Uterus (tissue), 2 donors: Measurements from ENCODE around the gene UQCC2.

Experiments used
- POLR2A ChIP-seq, 2 donors: fragments of 450-650 bp; IDR thresholded peaks; one replicate each; pipeline ENCODE4 v1.6.1; 2016; ENCODE audit warnings: antibody characterized with exemption in 2 of 2, mild to moderate bottlenecking in 1 of 2, moderate library complexity in 1 of 2
- TF ChIP-seq, protein P1 (sequence below), 4 experiments: fragments of 200-600 bp in 2 of 4; fragments of 450-650 bp in 2 of 4; sonication (generic) in 2 of 4; IDR thresholded peaks; one replicate each; pipeline ENCODE4 v1.5.1; 2016 to 2019; ENCODE audit warnings: antibody characterized with exemption in 4 of 4, mild to moderate bottlenecking in 2 of 4, moderate library complexity in 1 of 4

DNA sequence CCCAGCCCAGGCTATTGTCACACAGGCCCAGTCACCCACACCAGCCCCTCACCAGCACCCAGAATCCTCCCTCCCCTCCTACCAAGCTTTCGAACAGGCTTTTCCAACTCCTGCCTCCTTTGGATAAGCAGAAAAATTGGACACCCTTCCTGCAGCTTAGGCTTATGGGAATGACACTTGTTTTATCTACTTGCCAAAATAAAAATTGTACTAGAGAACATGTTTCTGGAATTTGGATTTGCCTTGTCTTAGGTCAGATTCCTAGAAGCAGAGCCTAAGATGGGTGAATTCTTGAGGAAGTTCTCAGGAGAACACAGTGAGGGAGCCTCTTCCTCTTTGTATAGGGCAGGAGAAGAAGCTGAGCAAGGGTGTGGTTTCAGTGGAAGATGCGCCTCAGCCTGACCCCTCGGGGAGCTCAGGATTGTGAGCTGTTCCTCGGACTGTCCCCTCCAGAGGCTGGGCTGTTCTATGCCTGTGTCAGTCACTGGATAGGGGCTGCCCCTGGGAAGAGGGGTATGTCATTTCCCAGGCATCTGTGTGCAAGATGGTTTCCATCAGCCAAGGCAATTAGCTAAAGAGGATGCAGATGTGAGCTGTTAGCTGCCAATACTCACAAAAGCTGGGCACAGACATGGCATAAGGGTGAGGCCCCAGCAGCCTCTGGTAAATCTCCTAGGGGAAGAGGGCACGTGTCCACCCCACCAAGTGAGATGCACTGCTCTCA, 56.5 kb downstream of the UQCC2 start:
- TF ChIP-seq, protein P1, sequence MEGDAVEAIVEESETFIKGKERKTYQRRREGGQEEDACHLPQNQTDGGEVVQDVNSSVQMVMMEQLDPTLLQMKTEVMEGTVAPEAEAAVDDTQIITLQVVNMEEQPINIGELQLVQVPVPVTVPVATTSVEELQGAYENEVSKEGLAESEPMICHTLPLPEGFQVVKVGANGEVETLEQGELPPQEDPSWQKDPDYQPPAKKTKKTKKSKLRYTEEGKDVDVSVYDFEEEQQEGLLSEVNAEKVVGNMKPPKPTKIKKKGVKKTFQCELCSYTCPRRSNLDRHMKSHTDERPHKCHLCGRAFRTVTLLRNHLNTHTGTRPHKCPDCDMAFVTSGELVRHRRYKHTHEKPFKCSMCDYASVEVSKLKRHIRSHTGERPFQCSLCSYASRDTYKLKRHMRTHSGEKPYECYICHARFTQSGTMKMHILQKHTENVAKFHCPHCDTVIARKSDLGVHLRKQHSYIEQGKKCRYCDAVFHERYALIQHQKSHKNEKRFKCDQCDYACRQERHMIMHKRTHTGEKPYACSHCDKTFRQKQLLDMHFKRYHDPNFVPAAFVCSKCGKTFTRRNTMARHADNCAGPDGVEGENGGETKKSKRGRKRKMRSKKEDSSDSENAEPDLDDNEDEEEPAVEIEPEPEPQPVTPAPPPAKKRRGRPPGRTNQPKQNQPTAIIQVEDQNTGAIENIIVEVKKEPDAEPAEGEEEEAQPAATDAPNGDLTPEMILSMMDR (IDR thresholded peaks at IDR 0.05) = no peak
- no peak for TF ChIP-seq POLR2A (IDR thresholded peaks at IDR 0.05)
